HG02943 (cell line): ENCODE data around the gene TFDP2.
"Not testable (repeated sequence)": the region's sequence is repeated elsewhere in the genome, so short reads cannot be mapped to it uniquely, and the experiment has no call there.

Source experiments
- ATAC-seq: cut with Tn5 transposase; IDR thresholded peaks from one replicate; pipeline ENCODE4 v1.9.1; 2021; ENCODE audit warnings: mild to moderate bottlenecking, low read depth, moderate library complexity; ENCODE audit not compliant: unreplicated experiment

The TFDP2 gene

GRCh38 chr3:142129516-142130171, 19.7 kb downstream of the TFDP2 start:
- no peak for ATAC-seq

GRCh38 chr3:142127941-142128658, 21.2 kb downstream of the TFDP2 start:
- no peak for ATAC-seq

GRCh38 chr3:142124243-142124642, 25.1 kb downstream of the TFDP2 start:
- no peak for ATAC-seq

GRCh38 chr3:142120707-142121106, 28.6 kb downstream of the TFDP2 start:
- ATAC-seq: no peak

GRCh38 chr3:142118911-142119310, 30.4 kb downstream of the TFDP2 start:
- no peak for ATAC-seq

DNA sequence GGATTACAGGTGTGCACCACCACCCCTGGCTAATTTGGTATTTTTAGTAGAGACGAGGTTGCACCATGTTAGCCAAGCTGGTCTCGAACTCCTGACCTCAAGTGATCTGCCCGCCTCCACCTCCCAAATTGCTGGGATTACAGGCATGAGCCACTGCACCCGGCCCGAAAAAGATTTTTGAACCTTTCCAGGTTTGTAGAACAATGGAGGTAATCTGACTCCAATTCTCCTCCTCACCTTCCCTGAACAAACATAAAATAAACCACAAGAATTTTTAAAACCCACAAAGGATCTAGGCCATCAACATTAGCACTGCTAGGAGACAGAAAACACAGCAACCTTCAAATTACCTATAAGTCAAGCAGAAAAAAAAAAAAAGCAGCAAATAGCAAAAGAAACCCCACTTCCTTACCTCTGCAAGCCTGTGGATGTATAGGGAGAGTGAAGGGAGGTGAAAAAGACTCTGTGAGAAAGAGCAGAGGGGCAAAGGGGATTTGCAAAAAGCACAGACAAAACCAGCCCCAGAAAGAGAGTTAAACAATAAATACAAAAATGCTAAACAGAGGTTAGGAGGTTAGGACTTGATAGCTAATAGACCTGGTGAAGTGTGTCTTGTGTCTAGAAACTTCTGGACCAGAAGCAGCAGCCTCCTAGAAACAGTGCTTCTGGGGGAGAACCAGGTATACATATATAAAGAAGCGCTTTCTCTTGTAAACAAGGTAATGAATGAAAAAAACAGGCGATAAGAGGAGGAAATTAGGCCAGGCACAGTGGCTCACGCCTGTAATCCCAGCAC, 32.1 kb downstream of the TFDP2 start:
- ATAC-seq: no peak

GRCh38 chr3:142115867-142116668, 33.3 kb downstream of the TFDP2 start:
- no peak for ATAC-seq

DNA sequence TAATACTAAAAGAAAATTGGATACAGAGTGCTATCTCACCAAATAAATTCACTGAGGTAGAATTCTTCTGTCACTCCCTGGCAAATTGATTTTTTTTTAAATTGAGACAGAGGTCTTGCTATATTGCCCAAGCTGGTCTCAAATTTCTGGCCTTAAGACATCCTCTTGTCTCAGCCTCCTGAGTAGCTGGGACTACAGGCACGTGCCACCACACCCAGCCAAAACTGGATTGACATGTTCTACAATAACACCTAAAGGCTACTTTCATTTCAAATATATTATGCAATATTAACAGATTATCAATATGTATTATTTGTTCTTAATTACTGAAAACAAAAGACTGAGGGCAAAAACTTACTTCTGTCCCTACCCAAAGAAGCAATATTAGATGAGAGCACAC, 36.7 kb downstream of the TFDP2 start:
- ATAC-seq: no peak

- ATAC-seq: no peak
Measured at GRCh38 chr3:142106548-142106947, 42.8 kb downstream of the TFDP2 start.

- no peak for ATAC-seq
Measured at GRCh38 chr3:142105991-142106390, 43.4 kb downstream of the TFDP2 start.

DNA sequence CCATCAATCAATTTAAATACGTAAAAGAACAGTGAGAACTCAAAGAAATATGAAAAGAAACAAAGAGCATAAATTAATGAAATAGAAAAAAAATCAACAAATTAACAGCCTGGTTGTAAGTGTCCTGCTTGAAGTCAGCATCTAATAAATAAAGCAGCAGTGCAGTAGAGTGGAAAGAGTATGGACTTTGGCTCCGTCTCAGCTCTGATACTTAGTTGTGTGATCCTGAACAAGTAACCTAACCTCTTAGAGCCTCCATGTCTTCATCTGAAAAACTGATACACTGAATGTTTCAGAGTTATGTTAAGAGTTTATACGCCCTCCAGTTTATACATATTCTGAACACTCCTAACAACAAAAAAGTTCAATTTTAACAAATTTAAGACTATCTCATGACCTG, 44.6 kb downstream of the TFDP2 start:
- ATAC-seq: no peak

DNA sequence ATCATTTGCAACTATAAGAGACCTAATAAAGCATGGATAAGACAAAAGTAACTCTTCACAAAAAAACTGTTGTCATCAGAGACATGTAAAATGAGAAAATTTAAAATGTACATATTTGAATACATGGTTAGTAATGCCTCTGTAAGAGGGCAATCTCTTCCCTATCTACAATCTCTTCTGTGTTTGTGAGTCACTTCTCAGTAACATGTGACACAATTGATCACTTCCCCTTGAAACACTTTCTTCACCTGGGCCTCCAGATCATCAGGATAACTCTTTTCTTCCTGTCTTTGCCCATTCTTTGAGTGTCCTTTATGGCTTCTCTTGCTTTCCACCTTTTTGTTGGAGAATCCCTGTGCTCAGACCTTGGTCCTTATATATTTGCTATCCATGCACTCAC, 50.4 kb downstream of the TFDP2 start:
- no peak for ATAC-seq

GRCh38 chr3:142097099-142097843, 52.1 kb downstream of the TFDP2 start:
- ATAC-seq: no peak

DNA sequence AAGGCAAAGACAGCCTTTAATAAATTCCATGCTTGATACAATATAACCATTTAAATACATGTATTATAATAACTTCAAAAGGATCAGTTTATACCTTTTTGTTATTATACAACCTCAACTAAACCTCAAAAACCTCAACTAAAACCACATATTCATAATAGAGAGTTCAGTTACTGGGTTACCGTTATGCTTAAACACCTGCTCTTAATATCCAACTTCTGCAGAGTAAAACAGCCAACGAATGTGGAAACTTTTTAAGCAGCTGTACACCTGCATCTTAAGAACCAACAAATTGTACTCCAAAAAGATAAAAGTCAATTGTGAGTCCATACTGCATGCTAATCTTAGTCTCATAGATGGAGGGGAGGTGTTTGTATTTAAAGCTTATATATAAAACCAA, 53.5 kb downstream of the TFDP2 start:
- no peak for ATAC-seq

DNA sequence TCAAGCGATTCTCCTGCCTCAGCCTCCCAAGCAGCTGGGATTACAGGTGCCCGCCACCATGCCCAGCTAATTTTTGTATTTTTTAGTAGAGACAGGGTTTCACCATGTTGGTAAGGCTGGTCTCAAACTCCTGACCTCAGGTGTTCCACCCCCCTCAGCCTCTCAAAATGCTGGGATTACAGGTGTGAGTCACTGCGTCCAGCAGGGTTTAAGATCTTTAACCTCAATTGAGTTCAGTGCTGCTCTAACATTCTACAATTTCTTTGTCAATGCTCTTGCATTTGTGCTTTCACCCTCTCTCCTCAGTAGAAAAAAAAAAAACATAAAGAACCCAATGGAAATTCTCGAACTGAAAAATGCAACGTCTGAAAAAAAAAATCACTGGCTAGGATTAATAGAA, 60.4 kb downstream of the TFDP2 start:
- not testable (repeated sequence) for ATAC-seq

DNA sequence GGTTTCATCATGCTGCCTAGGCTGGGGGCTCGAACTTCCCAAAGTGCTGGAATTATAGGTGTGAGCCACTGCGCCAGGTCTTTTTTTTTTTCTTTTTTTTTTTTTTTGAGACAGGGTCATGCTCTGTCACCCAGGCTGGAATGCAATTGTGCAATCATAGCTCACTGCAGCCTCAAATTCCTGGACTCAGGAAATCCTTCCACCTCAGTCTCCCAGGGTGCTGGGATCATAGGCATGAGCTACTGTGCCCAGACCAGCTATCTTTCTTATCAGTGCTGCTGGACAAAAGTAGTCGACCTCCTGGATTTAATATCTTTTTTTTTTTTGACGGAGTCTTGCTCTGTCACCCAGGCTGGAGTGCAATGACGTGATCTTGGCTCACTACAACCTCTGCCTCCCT, 60.8 kb downstream of the TFDP2 start:
- no peak for ATAC-seq

- ATAC-seq: no peak
Measured at GRCh38 chr3:142087676-142088075, 61.7 kb downstream of the TFDP2 start.

- no peak for ATAC-seq
Measured at GRCh38 chr3:142086581-142087090, 62.7 kb downstream of the TFDP2 start.

GRCh38 chr3:142081178-142081577, 68.2 kb downstream of the TFDP2 start:
- ATAC-seq: no peak
